CD14-positive monocyte (primary cell): Measurements from ENCODE around the gene UBA1. TPM values are rescaled to one million over a fixed set of nuclear protein-coding genes. Genes with fewer than 3 reads are reported as not detected.
"Not testable (repeated sequence)": the region's sequence is repeated elsewhere in the genome, so short reads cannot be mapped to it uniquely, and the experiment has no call there.

Experiments used
- DNase-seq, 3 donors: peaks; one replicate each; pipeline ENCODE4 v3.0.0-alpha.2; 2011 to 2022
- H2AFZ ChIP-seq: 2 replicates; pipeline ENCODE4 v1.6.0; 2012; ENCODE audit warnings: mild to moderate bottlenecking, low read depth, low read length, inconsistent platforms; ENCODE audit not compliant: insufficient read depth, poor library complexity, severe bottlenecking
- H3K27ac ChIP-seq, 2 donors: 1 replicate in 1 of 2; 2 replicates in 1 of 2; pipeline ENCODE4 v1.5.1; 2012 to 2013; ENCODE audit warnings: low read length in 2 of 2, control low read depth in 1 of 2, inconsistent platforms in 1 of 2, low read depth in 1 of 2, mild to moderate bottlenecking in 1 of 2
- H3K27me3 ChIP-seq, 2 donors: one replicate each; pipeline versions ENCODE4 v1.6.0 to v1.6.1; 2011 to 2013; ENCODE audit warnings: low read length in 2 of 2; ENCODE audit not compliant: control insufficient read depth in 2 of 2, insufficient read depth in 2 of 2
- H3K36me3 ChIP-seq, 2 donors: replicated peaks in 1 of 2; 1 replicate in 1 of 2; 2 replicates in 1 of 2; pipeline versions ENCODE4 v1.5.1 to v1.6.1; 2012 to 2013; ENCODE audit warnings: low read length in 2 of 2, control low read depth in 1 of 2, inconsistent platforms in 1 of 2, mild to moderate bottlenecking in 1 of 2; ENCODE audit not compliant: insufficient read depth in 2 of 2, control insufficient read depth in 1 of 2
- H3K4me1 ChIP-seq, 2 donors: 1 replicate in 1 of 2; 2 replicates in 1 of 2; pipeline versions ENCODE4 v1.5.1 to v1.6.1; 2012 to 2013; ENCODE audit warnings: low read length in 2 of 2, control low read depth in 1 of 2, inconsistent platforms in 1 of 2, mild to moderate bottlenecking in 1 of 2, moderate library complexity in 1 of 2; ENCODE audit not compliant: insufficient read depth in 2 of 2, control insufficient read depth in 1 of 2
- H3K4me2 ChIP-seq: replicated peaks from 2 replicates; pipeline ENCODE3; 2012; ENCODE audit warnings: low read length, moderate library complexity, mild to moderate bottlenecking; ENCODE audit not compliant: poor library complexity, severe bottlenecking; ENCODE audit errors: extremely low read depth
- H3K4me3 ChIP-seq, 3 experiments: fragments of 200-600 bp in 1 of 3; sonication (generic) in 1 of 3; replicated peaks in 1 of 3; 1 replicate in 2 of 3; 2 replicates in 1 of 3; pipeline ENCODE4 v1.5.1; 2011 to 2013; ENCODE audit warnings: low read length in 3 of 3, mild to moderate bottlenecking in 3 of 3, control low read depth in 2 of 3, low read depth in 2 of 3, inconsistent platforms in 1 of 3, moderate library complexity in 1 of 3
- H3K79me2 ChIP-seq: 2 replicates; pipeline ENCODE4 v1.6.0; 2012; ENCODE audit warnings: mild to moderate bottlenecking, control low read depth, inconsistent platforms, low read length, moderate library complexity; ENCODE audit not compliant: insufficient read depth
- H3K9ac ChIP-seq: 2 replicates; pipeline ENCODE4 v1.6.0; 2017; ENCODE audit warnings: low read length, mild to moderate bottlenecking; ENCODE audit not compliant: insufficient read depth, poor library complexity, severe bottlenecking
- H3K9me3 ChIP-seq, 2 donors: replicated peaks in 1 of 2; 1 replicate in 1 of 2; 2 replicates in 1 of 2; pipeline versions ENCODE4 v1.5.1 to v1.6.1; 2012 to 2013; ENCODE audit warnings: low read length in 2 of 2, control low read depth in 1 of 2; ENCODE audit not compliant: control insufficient read depth in 1 of 2, insufficient read depth in 1 of 2
- H4K20me1 ChIP-seq: 2 replicates; pipeline ENCODE4 v1.6.0; 2012; ENCODE audit warnings: mild to moderate bottlenecking, low read length, control low read depth, moderate library complexity; ENCODE audit not compliant: insufficient read depth
- H3K27ac Mint-ChIP-seq, 7 donors: one replicate each; pipeline ENCODE4 v1.8.0; 2020; ENCODE audit warnings: mild to moderate bottlenecking in 7 of 7, mixed read lengths in 7 of 7, moderate library complexity in 6 of 7, inconsistent platforms in 2 of 7
- H3K27me3 Mint-ChIP-seq, 3 donors: one replicate each; pipeline ENCODE4 v1.8.0; 2021 to 2022; ENCODE audit warnings: low read depth in 3 of 3, mild to moderate bottlenecking in 3 of 3, mixed read lengths in 3 of 3, moderate library complexity in 3 of 3, inconsistent platforms in 1 of 3
- H3K36me3 Mint-ChIP-seq, 2 donors: one replicate each; pipeline ENCODE4 v1.8.0; 2020; ENCODE audit warnings: mixed read lengths in 2 of 2, inconsistent platforms in 1 of 2, mild to moderate bottlenecking in 1 of 2
- H3K4me1 Mint-ChIP-seq: one replicate; pipeline ENCODE4 v1.8.0; 2020; ENCODE audit warnings: mild to moderate bottlenecking, mixed read lengths
- H3K4me3 Mint-ChIP-seq, 2 donors: one replicate each; pipeline ENCODE4 v1.8.0; 2020; ENCODE audit warnings: mild to moderate bottlenecking in 2 of 2, mixed read lengths in 2 of 2, moderate library complexity in 1 of 2
- H3K9me3 Mint-ChIP-seq, 7 donors: one replicate each; pipeline ENCODE4 v1.8.0; 2020 to 2022; ENCODE audit warnings: mixed read lengths in 7 of 7, mild to moderate bottlenecking in 6 of 7, moderate library complexity in 6 of 7, inconsistent platforms in 2 of 7
- CTCF ChIP-seq: fragments of 200-600 bp; IDR thresholded peaks from one replicate; pipeline ENCODE4 v1.8.0; 2022; ENCODE audit warnings: antibody characterized with exemption, mild to moderate bottlenecking
- WGBS: methylation state at CpG from one replicate; pipeline ENCODE4 v1.1.5; 2013; ENCODE audit warnings: missing lambda C conversion rate; ENCODE audit not compliant: insufficient coverage; 5-methylcytosine and 5-hydroxymethylcytosine counted together
- intact Hi-C, 2 donors: fragments of 100-400 bp; cut with micrococcal nuclease; formaldehyde crosslinking; loops; one replicate each; pipeline versions ENCODE4 v1.15.0 to v1.15.1; 2023
- polyA plus RNA-seq, 3 donors: library from polyadenylated mRNA; depleted of rRNA in 1 of 3; unstranded in 2 of 3; stranded (reverse) in 1 of 3; fragments of 300-500 nt in 2 of 3; fragments of >200 nt in 1 of 3; fragmentation: Illumina TruSeq in 2 of 3; gene quantifications; 1 replicate in 2 of 3; 2 replicates in 1 of 3; pipeline ENCODE4 v1.2.3, GENCODE V29; 2012 to 2021

The UBA1 gene
- polyA plus RNA-seq, 3 donors, result 125 to 157 (median 150) TPM

DNA sequence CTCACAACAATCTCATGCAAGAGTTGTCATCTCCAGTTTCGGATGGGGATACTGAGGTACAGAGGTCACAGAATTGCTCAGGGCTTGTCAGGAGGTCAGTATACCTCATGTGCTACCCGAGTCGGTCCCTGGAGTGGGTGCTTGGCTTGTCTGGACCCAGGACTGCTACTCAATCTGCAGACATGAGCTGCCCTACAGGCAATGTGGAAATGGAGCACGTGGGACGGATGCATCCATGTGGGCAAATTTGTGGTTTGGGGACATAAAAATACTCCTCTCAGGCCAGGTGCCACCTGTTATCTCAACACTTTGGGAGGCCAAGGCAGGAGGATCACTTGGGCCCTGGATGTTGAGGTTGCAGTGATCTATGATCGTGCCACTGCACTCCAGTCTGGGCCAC, 54.9 kb downstream of the UBA1 start:
- no peaks in the 10 kb centered on the region for H3K4me1 ChIP-seq
- H3K79me2 ChIP-seq, result no peaks in the 10 kb centered on the region
- no peaks in the 10 kb centered on the region for H4K20me1 ChIP-seq
- Mint-ChIP-seq H3K27me3 (peaks cover 0 to 53% (median 0%) of the 10 kb centered on the region in 3 donors), H3K36me3 (peaks cover 11 to 28% of the 10 kb centered on the region in 2 donors), H3K9me3 (peaks cover 0 to 11% (median 3%) of the 10 kb centered on the region in 7 donors), H3K4me3 (no peak overlapping the region), H3K4me1 (no peaks in the 10 kb centered on the region), H3K27ac (no peak overlapping the region)
- WGBS, result no CpG with 5 or more reads among the region's 6 CpGs
- H3K27ac ChIP-seq, result no peak overlapping the region
- no peak for DNase-seq
- H3K4me3 ChIP-seq, result no peak overlapping the region
- H3K36me3 ChIP-seq, result peaks cover 7 to 18% of the 10 kb centered on the region in 2 donors
- no peak overlapping the region for H3K4me2 ChIP-seq
- no peak for TF ChIP-seq CTCF
- intact Hi-C loops, result no loop called here
- H3K27me3 ChIP-seq, result no peaks in the 10 kb centered on the region
- H3K9ac ChIP-seq, result no peak overlapping the region
- H3K9me3 ChIP-seq, result no peaks in the 10 kb centered on the region
- H2AFZ ChIP-seq, result no peak overlapping the region

- Histone ChIP-seq H4K20me1 (no peaks in the 10 kb centered on the region), H3K27ac (no peak overlapping the region), H3K79me2 (no peaks in the 10 kb centered on the region), H2AFZ (no peak overlapping the region), H3K27me3 (peaks cover 0 to 5% of the 10 kb centered on the region in 2 donors), H3K4me3 (no peak overlapping the region), H3K9me3 (no peaks in the 10 kb centered on the region), H3K4me2 (no peak overlapping the region), H3K36me3 (peaks cover 2 to 12% of the 10 kb centered on the region in 2 donors), H3K9ac (no peak overlapping the region), H3K4me1 (no peaks in the 10 kb centered on the region)
- WGBS, result no CpG with 5 or more reads among the region's 6 CpGs
- intact Hi-C loops, result no loop called here
- Mint-ChIP-seq H3K36me3 (peaks cover 5 to 21% of the 10 kb centered on the region in 2 donors), H3K9me3 (peaks cover 0 to 22% (median 9%) of the 10 kb centered on the region in 7 donors), H3K4me1 (no peaks in the 10 kb centered on the region), H3K27me3 (peaks cover 0 to 46% (median 1%) of the 10 kb centered on the region in 3 donors), H3K27ac (peak overlapping the region in 2 of 7 donors; percentile 0 to 23), H3K4me3 (no peak overlapping the region)
- no peak for TF ChIP-seq CTCF
- no peak for DNase-seq
These were observed 56.4 kb downstream of the UBA1 start for GRCh38 chrX:47250017-47250347.

DNA sequence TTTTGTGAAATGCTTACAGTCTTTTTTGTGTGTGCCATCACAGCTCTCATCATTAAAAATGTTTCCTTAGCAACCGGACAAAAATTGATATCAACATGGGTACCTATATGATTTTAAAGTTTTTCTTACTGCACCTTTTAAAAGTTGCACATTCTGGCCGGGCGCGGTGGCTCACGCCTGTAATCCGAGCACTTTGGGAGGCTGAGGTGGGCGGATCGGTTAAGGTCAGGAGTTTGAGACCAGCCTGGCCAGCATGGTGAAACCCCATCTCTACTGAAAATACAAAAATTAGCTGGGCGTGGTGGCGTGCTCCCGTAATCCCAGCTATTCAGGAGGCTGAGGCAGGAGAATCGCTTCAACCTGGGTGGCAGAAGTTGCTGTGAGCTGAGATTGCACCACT, 64.0 kb downstream of the UBA1 start:
- H3K27ac ChIP-seq, H3K79me2 ChIP-seq, H3K4me1 Mint-ChIP-seq, H3K9me3 ChIP-seq, H3K9ac ChIP-seq, H3K4me1 ChIP-seq, H3K36me3 ChIP-seq, H3K27ac Mint-ChIP-seq, H4K20me1 ChIP-seq, H2AFZ ChIP-seq, H3K4me3 Mint-ChIP-seq, DNase-seq, H3K36me3 Mint-ChIP-seq, H3K4me2 ChIP-seq, intact Hi-C loops, H3K4me3 ChIP-seq: not testable (repeated sequence)
- WGBS, result no CpG with 5 or more reads among the region's 12 CpGs
- peaks cover 0 to 16% of the 10 kb centered on the region in 2 donors for H3K27me3 ChIP-seq
- H3K9me3 Mint-ChIP-seq, result peaks cover 0 to 31% (median 11%) of the 10 kb centered on the region in 7 donors
- peaks cover 1 to 38% (median 6%) of the 10 kb centered on the region in 3 donors for H3K27me3 Mint-ChIP-seq
